Limb (tissue), 2 donors: ENCODE data around the gene GRAMD4.
"Not testable (repeated sequence)": the region's sequence is repeated elsewhere in the genome, so short reads cannot be mapped to it uniquely, and the experiment has no call there.

Experiments
- DNase-seq, 2 donors: peaks; one replicate each; pipeline ENCODE4 v3.0.0-alpha.2; 2016; ENCODE audit errors: extremely low spot score in 2 of 2

The GRAMD4 gene

DNA sequence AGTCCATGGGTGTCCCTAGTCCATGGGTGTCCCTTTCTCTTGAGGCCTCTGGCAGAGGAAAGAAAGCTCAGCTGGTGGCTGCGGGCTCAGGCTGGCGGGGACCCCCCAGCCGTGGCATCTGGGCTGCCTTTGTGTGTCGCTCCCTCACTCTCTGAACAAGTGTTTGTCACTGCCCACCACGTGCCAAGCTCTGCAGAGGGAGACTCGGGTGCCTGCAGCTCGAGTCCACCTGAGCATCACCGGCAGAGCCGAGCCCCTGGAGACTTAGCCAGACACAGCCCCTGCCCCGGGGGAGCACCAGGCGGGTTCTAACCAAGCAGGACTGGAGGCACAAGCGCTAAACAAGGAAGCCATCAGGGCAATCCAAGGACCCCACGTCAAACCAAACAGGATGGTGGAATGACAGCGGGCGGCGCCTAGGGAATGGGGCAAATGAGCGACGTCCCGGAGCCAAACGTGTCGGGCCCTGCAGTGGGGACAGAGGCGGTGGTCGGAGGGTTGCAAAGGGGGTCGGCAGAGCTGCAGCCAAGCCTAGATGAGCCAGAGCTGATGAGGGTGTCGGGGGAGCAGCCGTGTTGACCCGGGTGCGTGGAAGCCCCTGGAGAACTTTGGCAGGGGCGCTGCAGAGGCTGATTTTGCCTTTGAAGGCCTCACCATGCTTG, 2.1 kb upstream of the GRAMD4 start:
- DNase-seq = no peak

DNA sequence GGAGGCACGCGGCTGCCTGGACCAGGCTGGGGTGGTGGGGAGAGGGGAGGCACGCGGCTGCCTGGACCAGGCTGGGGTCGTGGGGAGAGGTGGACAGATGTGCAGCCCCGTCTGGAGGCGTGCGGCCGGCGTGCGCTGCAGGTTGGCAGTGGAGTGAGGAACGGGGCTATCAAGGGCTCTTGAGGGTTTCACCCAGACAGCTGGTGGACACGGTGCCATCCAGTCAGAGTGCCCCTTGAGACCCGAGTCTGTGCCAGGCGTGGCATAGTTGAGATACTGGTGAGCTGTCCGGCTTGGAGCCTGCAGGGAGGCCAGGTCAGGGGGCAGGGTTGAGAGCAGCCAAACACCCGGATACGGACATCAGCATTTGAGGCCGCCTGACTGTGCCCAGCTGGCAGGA, 1.5 kb upstream of the GRAMD4 start:
- DNase-seq = no peak

DNA sequence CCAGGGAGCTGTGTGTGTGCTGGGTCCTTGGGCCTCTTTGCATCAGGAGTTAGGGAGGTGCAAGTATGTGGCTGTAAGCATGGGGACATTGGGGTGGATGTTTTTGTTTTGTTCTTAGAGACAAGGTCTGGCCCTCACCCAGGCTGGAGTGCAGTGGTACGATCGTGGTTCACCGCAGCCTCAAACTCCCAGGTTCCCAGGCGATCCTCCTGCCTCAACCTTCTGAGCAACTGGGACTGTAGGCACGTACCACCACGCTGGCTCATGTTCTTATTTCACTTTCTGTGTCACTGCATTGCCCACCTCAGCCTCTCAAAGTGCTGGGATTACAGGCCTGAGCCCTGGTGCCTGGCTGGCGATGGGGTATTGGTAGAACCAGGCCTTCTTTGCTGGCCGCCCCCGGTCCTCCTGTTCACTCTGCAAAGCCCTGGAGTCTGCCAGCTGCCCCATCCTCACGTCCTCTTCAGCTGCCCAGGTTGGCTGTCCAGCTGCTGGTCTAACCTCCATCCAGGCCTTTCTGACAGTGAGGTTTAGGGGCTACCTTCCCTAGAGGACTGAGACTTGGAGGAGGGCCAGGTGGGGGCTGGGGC, 851 bp upstream of the GRAMD4 start:
- DNase-seq = no peak

DNA sequence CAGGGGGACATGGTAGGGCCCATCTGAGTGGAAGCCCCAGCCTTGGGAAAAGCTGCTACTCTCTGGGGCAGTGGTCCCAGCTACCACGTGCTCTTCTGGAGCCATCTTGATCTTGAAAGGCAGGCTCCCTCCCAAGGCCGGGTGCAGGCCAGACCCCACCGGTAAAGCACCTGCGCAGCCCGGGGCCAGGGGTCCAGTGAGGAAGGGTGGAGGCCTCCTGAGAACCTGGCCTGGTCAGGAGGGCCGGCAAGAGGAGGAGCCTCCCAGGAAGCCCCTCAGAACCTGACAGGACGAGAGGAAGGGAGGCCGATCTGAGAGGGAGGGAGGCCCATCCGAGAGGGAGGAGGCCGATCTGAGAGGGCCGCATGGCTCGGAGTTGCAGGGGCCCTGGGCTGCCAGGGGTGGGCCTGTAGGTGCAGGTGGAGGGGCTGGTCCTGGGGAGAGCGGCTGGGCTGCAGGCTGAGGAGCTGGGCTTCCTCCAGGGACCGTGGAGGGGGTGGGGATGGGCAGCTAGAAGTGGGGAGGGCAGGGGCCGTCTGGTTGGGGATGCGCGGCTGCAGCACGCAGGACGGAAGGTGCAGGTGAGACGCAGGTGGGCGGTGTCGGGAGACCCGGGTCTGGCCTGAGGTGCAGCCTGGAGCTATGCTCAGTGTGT, 529 bp downstream of the GRAMD4 start:
- DNase-seq = no peak

DNA sequence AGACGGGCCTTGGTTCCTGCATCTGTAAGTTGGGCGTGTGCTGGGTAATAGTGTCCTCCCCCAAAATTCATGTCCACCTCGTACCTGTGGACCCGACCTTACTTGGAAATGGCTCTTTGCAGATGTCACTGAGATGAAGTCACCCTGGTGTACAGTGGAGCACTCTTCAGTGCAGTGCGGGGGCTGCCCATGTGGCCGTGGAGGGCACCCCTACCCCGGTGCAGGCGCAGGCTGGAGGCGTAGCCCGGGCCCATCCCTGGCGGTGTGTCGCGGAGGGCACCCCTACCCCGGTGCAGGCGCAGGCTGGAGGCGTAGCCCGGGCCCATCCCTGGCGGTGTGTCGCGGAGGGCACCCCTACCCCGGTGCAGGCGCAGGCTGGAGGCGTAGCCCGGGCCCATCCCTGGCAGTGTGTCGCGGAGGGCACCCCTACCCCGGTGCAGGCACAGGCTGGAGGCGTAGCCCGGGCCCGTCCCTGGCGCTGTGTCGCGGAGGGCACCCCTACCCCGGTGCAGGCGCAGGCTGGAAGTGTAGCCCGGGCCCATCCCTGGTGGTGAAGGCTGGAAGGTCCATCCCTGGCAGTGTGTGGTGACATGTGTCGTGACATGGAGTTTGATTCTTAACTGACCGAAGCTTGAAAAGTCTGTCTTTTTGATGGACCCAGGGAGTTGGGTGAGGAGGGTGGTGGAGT, 1.2 kb downstream of the GRAMD4 start:
- DNase-seq = not testable (repeated sequence)

DNA sequence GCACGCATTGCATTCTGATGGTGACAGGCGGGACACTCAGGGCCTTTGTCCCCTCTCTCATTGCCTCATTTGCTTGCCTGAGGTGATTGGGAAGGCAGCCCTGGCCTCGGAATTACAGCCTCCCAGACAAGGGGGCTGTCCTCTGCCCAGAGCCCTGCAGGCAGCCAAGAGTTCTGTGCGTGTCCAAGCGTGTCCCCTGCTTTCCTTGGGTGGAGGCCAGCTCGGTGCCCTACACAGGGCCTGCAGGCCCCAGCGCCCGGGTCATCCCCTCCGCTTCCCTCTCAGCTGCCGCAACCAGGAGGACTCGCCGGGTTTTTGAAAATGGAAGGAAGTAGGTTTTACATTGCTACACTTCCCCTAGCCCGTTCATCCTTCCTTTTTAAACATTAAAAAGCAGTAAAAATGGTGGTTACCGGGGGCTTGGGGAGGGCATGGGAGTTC, 1.9 kb downstream of the GRAMD4 start:
- no peak for DNase-seq

DNA sequence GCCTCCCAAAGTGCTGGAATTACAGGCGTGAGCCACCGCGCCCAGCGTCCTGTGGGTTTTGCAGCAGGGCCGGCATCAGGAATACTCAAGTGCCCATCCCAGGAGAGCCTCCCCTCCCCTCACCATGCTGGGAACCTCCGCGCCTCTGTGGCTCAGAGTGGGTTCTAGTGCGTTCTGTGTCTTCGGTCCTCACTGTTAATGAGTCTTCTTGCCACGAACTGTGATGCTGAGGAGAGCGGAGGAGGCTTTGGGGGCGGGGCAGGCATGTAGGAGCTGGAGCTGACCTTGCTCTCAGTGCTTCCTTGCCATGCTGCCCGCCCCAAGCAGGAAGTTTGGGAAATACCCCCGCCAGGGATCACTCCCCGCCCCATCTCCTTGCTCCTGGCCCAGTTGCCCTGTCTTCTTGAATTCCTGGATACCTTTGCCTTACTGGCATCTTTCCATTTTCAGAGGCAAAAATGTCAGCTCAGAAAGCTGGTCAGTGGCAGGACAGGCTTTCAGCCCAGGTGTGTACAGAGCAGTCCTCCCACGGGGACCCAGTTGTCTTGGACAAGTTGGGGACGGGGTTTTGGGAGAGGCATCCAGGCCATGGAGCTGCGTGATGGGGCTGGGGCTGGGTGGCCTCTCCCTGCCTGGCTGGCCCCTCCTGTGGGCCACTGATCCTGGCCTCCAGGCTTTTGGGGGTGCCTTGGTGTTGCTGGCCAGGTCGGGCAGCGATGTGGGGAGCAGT, 5.1 kb downstream of the GRAMD4 start:
- peak in 1 of 2 donors; percentile 26 for DNase-seq

DNA sequence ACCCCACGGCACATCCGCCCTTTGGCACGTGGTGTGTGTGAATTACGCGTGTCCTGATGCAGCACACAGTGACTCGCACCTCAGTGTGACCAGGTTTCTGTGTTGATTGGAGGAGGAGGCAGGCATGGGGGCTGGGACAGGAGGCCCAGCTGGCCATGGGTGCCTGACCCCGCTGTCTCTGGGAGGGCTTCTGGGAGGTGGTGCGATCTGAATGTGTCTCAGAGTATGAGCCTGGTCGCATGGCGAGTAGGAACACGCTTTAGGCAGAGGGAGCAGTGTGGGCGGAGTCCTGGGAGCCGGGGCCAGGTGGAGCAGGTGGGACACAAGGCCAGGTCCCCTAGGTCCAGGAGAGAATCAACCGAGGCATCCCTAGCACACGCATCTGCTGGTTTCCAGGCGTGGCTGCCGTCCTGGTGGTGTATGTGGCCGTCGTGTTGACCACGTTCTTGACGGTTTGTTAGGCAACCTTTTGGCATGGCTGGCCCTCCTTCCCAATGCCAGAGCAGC, 5.7 kb downstream of the GRAMD4 start:
- no peak for DNase-seq

DNA sequence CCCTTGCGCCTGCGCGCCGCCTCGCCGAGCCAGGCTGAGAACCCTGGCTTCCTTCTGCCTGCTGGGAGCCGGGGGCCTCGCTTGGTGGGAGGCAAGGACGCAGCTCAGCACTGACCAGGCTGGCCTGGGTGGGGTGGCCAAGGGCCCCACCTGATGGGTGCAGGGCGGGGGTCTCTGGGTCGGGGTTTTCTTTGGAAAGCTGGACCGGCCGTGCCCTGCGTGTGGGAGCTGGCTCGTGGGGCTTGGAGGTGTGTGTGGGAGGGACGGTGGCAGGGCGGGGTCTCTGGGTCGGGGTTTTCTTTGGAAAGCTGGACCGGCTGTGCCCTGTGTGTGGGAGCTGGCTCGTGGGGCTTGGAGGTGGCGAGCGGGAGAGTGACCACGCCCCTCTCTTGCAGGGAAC, 6.2 kb downstream of the GRAMD4 start:
- DNase-seq = no peak

DNA sequence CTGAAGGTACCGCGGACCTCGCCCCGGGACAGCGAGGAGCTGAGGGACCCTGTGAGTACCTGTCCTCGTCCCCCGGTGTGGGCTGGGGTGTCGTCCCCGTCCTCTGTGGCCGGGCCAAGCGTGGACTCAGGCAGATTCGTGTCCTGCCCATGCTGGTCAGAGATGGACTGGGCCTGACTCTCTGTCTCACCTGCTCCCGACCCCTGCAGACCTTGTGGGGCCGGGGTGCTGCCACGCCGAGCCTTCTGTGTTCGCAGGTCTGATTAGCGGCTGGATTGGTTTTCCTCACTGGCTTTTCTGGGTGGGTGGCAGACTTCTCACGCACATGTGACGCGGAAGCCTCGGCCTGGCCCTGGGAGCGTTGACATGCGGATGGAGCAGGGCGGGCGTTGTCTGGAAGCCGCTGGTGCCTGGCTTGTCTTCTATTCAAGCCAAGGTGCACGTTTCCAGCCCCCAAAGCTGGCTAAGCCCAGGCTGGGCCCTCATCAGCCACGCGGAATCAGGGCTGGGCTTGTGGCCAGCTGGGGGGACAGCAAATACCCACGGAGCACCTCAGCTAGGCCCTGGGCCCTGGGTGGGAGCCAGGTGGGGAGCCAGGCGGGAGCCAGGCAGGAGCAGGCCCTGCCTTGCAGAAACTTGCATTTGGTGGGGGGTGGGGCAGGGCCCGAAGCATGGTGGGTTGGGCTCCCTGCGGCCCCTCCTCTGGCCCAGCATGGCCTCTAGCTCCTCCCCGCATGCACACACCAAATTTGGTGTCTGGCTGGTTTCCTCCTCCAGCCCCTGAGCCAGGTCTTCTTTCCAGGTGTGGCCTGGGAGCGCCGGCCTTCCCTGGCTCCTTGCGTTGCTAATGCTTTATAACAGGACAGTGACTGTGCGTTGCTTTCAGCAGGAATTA, 7.0 kb downstream of the GRAMD4 start:
- peak in 1 of 2 donors; percentile 38 for DNase-seq

DNA sequence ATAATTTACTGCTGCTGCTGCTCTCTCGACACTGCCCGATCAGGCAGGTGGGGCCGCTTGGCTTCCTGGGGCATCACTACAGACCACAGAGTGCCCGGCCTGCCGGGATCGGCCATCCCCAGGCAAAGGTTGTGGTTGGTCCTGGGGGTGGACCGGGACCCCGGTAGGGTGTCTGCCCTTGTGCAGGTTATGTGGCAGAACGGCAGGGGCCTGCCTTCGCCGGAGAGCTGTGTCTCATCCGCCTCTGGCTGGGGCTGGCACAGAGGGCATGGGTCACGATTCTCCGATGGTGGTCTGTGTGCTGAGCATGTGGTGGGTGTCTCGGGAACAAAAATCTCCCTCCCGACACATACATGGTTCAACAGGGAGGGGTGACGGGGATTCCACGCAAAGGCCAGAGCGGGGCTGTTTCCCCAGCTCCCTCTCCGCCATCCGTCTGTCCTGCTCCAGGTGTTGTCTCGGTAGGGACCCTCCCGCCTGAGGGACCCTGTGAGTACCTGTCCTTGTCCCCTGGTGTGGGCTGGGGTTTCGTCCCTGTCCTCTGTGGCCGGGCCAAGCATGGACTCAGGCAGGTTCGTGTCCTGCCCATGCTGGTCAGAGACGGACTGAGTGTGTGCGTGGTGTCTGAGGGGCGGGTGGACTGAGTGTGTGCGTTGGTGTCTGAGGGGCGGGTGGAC, 7.8 kb downstream of the GRAMD4 start:
- no peak for DNase-seq

DNA sequence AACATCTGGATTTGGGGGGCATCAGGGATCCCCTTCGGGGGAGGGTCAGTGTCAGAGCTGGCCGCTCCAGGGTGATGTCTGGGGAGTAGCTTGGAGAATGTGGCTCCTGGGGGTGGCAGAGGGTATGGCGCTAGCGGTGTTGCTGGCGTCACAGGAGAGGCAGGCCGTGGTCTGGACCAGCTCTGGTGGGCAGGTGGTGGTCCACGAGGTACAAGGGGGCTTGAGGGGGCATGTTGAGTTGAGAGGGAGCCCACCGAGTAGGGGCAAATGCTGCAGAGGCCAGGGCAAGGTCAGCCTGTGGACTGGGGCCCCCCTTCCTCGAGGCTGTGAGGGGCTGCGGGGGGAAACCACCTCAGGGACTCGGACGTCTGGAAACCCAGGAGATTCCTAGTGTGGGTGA, 8.6 kb downstream of the GRAMD4 start:
- no peak for DNase-seq

DNA sequence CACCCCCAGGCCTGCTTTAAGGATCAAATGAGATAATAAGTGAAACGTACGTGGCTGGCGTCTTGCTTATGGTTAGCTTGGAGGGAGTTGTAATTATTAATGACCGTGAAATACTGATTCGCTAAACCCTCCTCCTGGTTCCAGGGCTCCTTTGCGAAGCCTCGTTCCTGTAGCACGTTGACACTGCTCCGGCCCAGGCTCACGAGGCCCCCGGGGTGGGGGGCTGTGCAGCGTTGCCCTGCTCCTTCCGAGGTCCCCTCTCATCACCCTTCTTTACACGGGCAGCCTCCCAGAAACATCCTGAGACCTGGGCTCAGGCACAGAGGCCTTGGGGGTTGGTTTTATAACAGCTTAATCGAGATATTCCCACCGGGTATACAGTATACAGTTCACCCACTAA, 9.1 kb downstream of the GRAMD4 start:
- no peak for DNase-seq

DNA sequence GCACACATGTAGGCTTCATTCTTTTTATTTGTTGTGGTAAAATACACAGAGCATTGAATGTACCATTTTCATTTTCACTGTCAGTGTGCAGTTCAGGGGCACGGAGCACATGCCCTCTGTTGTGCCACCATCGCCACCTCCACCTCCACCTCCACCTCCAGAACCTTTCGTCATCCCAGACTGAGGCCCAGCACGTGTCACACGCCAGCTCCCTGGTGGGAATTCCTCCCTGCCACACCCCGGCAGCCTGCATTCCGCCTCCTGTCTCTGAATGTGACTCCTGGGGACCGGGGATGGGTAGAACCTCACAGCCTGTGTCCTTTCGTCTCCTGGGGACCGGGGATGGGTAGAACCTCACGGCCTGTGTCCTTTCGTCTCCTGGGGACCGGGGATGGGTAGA, 10.9 kb downstream of the GRAMD4 start:
- no peak for DNase-seq

DNA sequence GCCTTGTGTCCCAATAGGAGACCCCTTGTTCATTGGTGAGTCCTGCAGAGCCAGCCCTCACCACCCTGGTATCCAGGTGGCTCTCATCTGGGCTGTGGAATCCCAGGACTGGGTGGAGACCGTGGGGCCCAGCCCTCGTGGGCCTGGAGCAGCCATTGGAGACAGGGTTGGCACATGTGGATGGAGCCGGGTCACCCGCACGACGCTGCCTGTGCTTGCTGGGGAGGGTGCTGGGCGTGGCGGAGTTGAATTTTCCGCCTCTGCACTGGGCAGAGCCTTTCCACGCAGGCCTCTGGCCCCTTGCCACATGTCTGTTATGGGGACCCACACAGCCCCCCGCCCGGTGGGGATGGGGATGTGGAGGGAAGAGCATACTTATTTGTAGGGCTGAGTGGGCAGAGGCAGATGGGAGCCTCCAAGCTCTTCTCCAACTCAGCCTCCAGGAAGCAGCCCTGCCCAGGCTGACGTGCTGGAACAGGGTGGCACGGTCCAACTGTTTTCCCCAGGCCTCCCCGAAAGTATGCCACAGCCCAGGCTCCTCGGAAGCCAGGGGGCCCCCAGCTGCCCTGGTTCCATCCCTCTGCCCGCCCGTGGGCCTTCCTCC, 12.6 kb downstream of the GRAMD4 start:
- no peak for DNase-seq

DNA sequence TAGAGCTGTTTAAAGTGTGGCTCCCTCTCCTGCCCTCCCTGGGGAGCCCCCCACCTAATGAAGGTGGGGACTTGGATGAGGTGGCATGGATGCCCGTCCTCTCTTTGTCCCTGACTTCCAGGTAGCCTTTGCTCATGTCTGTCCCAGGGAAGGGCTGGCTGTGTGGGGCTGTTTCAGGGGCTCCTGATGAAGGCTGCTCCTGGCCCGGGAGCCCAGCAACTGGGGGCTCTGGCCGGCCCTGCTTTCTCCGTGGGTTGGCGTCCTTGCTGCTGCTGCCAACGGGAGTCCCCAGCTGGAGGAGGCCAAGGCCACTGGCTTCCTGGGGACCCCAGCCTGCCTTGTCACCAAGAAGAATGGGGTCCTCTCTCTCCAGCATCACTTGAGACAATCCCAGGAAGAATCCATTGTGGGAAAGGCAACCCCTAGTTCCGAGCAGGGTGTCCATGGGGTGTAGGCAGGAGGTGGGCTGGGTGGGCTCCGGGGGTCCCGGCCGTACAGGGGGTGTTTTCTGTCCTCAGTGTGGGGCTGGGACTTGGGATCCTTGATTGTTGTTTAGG, 13.2 kb downstream of the GRAMD4 start:
- DNase-seq = no peak

DNA sequence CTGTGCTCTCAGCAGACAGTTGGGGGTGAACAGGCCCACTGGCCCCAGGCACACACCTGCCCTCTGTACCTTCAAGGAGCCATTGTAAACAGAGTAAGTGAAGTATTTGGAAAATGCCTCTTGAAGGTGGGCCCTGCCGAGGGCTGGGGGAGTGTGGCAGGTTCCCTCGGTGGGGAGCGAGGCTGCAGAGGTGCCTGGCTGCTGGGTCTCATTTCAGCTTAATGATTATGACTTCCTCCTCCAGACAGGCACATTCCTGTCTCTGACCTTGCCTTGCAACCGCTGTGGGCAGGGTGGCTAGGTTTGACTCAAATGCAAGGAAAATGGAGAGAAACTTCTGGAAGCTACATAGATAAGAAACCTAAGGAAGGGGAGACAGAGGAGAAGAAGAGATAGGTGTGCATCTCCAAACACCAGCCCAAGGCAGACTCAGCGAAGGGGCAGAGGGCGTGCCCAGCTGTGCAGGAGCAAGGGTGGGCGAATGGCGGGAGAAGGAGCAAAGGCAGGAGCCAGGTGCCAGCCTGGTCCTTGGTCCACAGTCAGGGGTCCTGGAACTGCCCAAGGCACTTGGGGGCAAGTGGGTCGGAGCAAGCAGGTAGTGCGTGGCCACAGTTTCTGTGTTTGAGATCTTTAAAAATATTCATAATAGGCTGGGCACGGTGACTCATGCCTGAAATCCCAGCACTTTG, 14.0 kb downstream of the GRAMD4 start:
- no peak for DNase-seq

DNA sequence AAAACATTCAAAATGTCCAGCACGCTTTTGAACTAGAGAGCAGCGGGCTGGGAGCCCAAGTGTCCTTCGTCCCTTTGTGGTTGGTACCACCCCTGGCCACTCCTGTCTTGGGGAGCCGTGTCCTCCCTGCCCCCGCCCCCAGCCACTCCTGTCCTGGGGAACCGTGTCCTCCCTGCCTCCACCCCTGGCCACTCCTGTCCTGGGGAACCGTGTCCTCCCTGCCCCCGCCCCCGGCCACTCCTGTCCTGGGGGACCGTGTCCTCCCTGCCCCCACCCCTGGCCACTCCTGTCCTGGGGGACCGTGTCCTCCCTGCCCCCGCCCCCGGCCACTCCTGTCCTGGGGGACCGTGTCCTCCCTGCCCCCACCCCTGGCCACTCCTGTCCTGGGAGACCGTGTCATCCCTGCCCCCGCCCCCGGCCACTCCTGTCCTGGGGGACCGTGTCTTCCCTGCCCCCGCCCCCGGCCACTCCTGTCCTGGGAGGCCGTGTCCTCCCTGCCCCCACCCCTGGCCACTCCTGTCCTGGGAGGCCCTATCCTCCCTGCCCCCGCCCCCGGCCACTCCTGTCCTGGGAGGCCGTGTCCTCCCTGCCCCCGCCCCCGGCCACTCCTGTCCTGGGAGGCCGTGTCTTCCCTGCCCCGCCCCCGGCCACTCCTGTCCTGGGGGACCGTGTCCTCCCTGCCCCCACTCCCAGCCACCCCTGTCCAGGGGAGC, 14.9 kb downstream of the GRAMD4 start:
- DNase-seq = not testable (repeated sequence)
